ENCODE results near the gene GNGT2.
"Not testable (repeated sequence)": the region's sequence is repeated elsewhere in the genome, so short reads cannot be mapped to it uniquely, and the experiment has no call there.

Gene GNGT2

GRCh38 chr17:49191409-49191916 is 18.9 kb downstream of the GNGT2 start:
- no peak for TF ChIP-seq CTCF (IDR thresholded peaks at IDR 0.05; ENCODE audit: low read length, missing control alignments)
- H3K4me3 ChIP-seq (replicated peaks; ENCODE audit: low read depth, low read length) = peak overlapping the region; percentile 82
- DNase-seq (ENCODE audit: low read depth) = peak; percentile 62

- H3K4me3 ChIP-seq (replicated peaks; ENCODE audit: low read depth, low read length) = no peak overlapping the region
- no peak for TF ChIP-seq CTCF (IDR thresholded peaks at IDR 0.05; ENCODE audit: low read length, missing control alignments)
- no peak for DNase-seq (ENCODE audit: low read depth)
These were observed 19.4 kb downstream of the GNGT2 start for GRCh38 chr17:49190932-49191331.

DNA sequence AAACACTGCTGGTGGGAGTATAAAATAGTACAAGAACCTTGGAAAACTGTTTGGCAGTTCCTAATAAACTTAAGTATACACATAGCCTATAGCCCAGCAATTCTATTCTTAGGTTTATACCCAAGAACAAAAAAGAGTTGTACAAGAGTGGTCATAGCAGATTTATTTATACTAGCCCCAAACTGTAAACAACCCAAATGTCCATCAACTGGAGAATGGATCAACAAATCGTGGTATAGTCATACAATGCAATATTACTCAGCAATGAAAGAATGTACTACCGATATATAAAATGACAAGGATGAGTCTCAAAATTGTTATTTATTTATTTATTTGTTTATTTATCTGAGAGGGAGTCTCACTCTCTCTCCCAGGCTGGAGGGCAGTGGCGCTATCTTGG is 23.1 kb downstream of the GNGT2 start:
- no peak for DNase-seq (ENCODE audit: low read depth)
- no peak for TF ChIP-seq CTCF (IDR thresholded peaks at IDR 0.05; ENCODE audit: low read length, missing control alignments)
- H3K4me3 ChIP-seq (replicated peaks; ENCODE audit: low read depth, low read length) = no peak overlapping the region

DNA sequence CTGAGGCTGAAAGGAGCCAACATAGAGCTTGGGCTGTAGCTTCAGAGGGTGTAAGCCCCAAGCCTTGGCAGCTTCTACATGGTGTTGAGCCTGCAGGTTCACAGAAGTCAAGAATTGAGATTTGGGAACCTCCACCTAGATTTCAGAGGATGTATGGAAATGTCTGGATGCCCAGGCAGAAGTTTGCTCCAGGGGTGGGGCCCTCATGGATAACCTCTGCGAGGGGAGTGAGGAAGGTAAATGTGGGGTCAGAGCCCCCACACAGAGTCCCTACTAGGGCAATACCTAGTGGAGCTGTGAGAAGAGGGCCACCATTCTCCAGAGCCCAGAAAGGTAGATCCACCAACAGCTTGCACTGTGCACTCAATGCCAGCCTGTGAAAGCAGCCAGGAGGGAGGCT is 25.0 kb downstream of the GNGT2 start:
- not testable (repeated sequence) for H3K4me3 ChIP-seq (replicated peaks; ENCODE audit: low read depth, low read length); DNase-seq (ENCODE audit: low read depth)

DNA sequence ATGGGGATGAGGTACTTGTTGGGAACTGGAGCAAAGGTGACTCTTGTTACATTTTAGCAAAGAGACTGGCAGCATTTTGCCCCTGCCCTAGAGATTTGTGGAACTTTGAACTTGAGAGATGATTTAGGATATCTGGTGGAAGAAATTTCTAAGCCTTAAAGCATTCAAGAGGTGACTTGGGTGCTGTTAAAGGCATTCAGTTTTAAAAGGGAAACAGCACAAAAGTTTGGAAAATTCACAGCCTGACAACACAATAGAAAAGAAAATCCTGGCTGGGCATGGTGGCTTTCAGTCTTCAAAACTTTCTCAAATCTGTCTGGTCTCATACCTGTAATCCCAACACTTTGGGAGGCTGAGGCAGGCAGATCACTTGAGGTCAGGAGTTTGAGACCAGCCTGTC is 25.9 kb downstream of the GNGT2 start:
- not testable (repeated sequence) for DNase-seq (ENCODE audit: low read depth); H3K4me3 ChIP-seq (replicated peaks; ENCODE audit: low read depth, low read length)

- no peak for DNase-seq (ENCODE audit: low read depth)
- no peak for TF ChIP-seq CTCF (IDR thresholded peaks at IDR 0.05; ENCODE audit: low read length, missing control alignments)
- H3K4me3 ChIP-seq (replicated peaks; ENCODE audit: low read depth, low read length) = no peak overlapping the region
These were observed 26.6 kb downstream of the GNGT2 start for GRCh38 chr17:49183801-49184200.

DNA sequence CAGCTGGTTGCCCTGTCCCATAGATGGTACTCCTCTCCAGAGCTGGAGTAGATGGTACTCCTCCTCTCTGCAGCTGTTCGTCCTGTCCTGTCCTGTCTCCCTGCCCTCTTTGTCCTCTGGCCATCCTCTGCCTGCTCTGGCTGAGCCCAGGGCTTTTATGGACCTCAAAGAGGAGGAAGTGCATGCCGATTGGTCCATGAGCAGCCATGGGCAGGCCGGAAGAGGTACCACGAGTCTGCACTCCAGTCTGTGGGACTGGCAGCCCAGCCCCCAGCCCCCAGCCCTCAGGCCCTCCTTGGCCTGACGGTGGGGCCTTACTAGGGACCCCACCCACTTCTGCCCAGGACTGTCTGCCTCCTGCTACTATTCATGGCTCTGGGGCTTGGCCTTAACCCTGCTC is 27.0 kb downstream of the GNGT2 start:
- H3K4me3 ChIP-seq (replicated peaks; ENCODE audit: low read depth, low read length) = no peak overlapping the region
- DNase-seq (ENCODE audit: low read depth) = no peak
- TF ChIP-seq CTCF (IDR thresholded peaks at IDR 0.05; ENCODE audit: low read length, missing control alignments) = no peak

DNA sequence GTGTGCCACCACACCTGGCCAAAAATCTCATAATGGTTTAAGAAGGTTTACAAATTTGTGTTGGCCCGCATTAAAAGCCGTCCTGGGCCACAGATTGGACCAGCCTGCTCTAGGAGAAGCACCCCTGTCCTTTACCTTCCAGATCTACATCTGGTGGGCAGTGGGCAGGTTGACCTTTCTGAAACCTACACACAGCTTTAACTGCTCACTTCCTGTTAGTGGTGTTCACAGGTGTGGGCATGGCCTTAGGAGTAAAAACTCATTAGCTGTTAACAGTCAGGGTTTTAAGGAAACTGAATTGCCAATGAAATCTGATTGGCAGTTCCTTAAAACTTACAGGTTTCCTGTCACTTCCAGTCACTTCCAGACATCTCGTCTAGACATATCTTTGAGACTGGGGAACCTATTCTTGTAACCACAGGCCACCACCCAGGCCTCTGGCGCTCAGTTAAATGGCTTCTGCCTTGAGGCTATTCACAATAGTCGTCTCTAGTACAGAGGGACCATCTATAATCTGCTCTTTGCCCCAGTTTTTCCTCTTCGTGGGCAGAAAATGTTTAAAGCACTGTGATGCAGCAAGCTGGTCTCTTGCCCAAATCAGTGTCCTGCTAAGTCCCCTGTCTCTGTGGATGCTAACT is 29.3 kb downstream of the GNGT2 start:
- no peak for TF ChIP-seq CTCF (IDR thresholded peaks at IDR 0.05; ENCODE audit: low read length, missing control alignments)
- DNase-seq (ENCODE audit: low read depth) = no peak
- no peak overlapping the region for H3K4me3 ChIP-seq (replicated peaks; ENCODE audit: low read depth, low read length)

Measured in fibroblast of pulmonary artery (primary cell).